Activated CD4-positive, alpha-beta T cell treated with anti-CD3 and anti-CD28 coated beads for 4 hours (primary cell): Measurements from ENCODE around the gene RAB30.

ENCODE experiments used
- DNase-seq, 2 donors: peaks; one replicate each; pipeline ENCODE4 v3.0.0-alpha.2; 2020

The RAB30 gene

DNA sequence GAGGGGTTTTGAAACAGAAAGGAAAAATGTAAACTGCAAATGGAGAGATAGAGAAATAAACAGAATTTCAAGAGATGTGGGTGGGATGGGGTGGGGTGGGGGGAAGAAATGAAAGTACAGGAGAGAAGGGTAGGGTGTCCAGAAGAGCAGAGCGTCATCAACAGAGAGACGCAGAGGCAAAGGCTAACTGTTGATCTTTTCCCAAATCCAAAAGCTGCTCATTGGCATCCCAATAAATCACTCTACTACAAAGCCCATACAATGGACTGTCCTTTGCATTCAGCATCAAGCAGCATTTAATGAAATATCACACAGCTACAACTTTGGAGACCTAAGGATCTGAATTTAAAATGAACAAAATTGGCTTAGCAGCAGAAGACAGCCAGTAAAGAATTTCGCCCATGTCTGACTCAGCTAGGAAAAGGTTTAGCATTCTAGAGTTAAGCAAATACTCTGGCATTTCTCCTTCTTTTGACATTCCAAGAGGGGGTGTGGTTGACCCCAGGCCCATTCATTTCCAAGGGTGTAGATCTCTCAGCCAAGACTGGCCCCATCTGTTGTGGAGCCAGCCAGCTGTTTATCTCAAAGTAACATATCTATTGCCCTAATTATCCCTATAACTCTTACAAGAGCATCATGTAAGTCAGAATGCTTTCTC, 1.5 kb downstream of the RAB30 start:
- DNase-seq = no peak

DNA sequence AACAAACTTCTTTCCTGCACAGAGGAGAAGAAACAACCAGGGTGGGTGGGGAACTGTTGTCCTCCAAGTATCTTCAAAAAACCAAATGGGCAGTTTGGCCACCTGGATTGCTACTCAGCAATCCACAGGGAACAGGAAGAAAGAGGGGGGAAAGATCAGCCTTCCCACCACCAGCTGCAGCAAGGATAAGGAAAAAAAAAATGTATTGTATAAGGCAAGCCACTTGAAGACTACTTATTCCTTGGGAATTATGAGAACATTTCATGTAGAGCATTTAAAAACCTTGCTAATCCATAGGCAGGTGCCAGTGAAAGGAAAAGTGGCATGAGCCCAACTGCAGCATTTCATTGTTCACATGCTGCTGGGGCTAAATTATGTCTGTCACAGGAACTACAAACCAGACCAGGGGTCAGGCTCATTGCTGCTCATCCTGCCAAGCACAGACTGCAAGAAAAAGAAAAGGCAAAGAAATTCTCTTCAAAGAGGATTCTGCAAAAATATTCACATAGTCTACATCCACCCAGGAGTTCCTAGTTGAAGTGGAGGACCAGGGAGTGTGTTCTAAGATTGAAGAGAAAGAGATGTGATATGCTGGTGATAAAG, 2.2 kb downstream of the RAB30 start:
- DNase-seq = no peak

DNA sequence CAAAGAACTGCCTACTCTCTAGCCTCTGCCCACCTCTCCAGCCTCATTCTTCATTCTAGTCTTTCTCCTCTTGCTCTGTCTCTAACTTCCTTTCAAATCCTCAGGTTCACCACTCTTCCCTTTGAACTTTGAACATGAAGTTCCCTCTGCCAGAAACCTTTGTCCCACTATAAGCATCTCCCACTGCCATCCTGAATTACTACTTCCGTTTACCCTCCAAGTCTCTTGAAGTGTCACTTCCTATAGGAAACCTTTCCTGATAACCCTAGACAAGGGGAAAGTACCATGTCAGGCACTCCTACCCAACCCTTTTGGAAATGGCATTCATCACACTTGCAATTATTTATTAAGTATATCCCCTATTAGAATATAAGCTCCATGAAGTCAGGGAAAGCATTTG, 3.1 kb downstream of the RAB30 start:
- DNase-seq = no peak

DNA sequence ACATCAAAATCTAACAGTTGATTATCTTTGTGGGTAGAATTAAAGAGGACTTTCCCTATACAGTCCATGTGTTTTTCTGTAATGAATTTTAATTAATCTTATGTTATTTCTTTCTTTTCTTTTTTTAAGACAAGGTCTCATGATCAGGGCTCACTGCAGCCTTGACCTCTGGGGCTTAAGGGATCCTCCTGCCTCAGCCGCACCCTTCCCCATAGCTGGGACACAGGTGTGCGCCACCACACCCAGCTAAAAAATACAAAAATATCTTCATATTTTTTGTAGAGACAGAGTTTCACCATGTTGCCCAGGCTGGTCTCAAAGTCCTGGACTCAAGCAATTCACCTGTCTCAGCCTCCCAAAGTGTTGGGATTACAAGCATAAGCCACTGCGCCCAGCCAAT, 7.7 kb downstream of the RAB30 start:
- no peak for DNase-seq

DNA sequence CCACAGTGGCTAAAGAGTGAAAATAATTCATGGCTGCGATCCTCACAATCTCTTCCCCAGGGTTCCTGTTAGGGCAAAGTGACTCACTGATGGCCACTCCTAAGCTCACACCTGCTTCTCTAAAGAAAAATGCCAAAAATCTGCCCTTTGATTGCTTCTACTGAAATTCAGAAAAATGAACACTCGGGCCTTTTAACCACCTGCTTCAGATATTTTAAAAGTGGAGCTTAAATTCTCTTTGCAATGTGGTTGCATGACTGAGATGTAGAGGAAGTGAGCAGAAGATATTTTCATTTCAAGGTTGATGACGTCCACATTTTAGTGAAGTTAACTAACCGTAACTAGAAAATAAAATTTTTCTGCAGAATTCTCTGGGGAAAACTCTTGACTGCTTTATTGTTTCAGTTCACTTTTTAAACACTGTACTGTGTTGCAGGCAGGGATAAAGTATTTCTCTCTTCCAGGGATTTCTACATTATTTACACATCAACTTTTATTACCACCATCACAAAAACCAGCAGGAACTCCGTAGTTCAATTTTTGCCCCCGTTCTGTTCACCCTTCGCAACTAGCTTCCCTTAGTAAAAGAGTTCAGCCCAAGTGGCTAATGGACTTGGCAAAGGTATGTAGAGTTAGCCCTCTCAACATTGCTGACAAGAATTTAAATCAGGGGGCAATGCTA, 8.5 kb downstream of the RAB30 start:
- peak in 1 of 2 donors; percentile 15 for DNase-seq

DNA sequence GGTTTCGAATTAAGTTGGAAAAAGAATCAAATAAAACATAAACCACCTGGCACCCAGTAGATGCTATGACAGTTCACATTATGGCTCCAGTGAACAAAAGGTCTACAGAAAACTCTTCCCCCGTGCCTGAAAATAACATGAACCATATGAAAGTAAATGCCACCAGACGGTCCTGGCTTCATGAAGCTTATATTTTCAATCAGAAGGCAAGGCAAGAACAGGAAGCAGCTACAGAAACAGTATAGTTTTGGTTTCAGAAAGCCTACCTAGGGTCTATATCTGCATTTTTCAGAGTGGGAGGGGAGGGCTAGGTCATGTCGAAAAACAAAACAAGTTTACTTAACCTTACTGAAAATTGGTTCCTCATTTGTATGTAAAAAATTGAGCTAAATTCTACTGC, 9.8 kb downstream of the RAB30 start:
- DNase-seq = no peak

DNA sequence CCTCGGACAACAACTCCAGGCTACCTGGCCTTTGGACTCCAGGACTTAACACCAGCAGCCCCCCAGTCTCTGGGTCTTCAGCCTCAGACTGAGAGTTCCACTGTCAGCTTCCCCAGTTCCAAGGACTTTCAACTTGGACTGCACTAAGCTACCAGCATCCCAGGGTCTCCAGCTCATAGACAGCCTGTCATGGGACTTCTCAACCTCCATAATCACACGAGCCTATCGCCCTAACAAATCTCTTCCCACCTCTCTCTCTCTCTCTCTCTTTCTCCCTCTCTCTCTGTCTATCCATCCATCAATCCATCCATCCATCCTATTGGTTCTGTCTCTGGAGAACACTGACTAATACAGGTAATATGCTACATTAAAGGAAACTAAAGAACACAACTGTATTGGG, 10.7 kb downstream of the RAB30 start:
- DNase-seq = no peak

DNA sequence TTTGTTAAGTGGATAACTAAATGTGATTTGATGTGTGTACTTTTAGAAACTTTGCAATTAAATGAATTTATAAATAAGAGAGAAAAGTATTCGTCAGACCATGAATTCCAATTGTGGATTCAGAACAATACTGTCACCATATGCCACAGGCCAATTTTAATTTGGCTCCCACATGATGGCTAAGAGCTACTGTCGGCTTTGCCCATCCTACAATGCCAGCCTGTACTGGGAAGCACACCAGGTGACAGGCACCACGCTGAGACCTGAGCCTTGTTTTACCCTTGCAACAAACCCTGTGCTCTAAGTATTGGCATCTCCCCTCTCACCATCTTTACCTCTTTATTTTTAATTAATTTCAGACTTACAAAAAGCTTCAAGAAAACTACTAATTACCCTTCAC, 14.0 kb downstream of the RAB30 start:
- DNase-seq = no peak

DNA sequence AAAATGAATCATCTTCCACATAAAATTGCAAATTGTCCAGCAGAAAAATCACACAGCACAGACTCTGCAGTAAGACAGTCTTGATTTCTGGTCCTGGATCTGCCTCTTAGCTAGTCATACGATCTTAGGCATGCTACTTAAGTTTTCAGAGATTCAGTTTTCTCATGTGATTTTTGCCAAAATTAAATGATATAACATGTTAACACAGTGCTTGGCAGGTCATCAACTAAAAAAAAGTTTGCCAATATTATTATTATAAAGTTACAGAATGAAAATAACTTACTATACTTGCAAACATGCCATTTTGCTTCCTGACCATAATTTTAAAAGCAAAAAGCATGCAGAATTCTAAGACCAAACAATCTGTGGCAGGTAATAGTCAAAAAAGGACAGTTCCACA, 15.1 kb downstream of the RAB30 start:
- no peak for DNase-seq

DNA sequence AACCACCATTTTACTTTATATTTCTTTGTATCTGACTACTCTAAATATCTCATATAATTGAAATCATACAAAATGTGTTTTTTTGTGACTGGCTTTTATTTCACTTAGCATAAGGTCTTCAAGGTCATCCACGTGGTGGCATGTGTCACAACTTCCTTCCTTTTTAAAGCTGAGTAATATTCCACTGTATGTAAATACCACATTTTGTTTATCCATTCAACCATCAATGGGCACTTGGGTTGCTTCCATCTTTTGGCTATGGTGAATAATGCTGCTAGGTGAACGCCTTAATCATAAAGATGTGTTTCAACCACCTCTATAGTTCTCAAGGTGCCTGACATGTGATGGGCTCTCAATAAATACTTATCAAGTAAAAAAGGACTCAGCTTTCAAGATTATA, 15.5 kb downstream of the RAB30 start:
- DNase-seq = no peak

DNA sequence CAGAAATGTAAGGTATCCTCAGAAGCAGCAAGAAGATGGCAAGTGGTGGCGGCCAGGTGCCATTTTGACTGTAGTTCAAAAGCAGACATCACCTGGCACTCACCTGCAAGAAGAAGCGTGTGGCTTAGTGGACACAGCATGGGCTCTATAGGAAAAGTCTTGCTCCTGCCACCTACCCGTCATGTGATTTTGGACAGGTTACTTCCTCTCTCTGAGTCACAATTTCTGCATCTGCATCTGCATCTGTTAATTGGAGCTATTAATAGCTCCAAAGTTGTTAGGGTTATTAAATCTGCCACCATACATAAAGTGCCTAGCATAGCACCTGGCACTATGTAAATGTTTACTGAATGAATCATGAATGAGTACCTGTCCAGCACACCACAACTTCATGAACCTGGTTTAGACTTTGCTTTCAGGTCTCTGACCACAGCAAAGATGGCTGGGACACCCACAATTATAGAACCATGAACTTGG, 16.8 kb downstream of the RAB30 start:
- no peak for DNase-seq

DNA sequence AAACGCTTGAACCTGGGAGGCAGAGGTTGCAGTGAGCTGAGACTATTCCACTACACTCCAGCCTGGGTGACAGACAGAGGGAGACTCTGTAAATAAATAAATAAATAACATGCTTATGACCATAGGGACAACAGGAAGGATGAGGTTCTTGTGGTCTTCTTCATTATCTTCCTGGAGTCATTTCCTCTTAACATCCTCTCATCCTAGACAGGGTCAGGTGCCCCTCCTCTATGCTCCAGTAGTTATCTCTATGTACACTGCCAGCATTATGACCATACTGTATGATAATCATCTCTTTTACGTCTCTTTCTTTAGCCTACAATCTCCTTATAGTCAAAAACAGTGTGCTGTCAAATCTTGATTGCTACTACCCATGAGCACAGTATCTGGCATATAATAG, 17.7 kb downstream of the RAB30 start:
- no peak for DNase-seq

DNA sequence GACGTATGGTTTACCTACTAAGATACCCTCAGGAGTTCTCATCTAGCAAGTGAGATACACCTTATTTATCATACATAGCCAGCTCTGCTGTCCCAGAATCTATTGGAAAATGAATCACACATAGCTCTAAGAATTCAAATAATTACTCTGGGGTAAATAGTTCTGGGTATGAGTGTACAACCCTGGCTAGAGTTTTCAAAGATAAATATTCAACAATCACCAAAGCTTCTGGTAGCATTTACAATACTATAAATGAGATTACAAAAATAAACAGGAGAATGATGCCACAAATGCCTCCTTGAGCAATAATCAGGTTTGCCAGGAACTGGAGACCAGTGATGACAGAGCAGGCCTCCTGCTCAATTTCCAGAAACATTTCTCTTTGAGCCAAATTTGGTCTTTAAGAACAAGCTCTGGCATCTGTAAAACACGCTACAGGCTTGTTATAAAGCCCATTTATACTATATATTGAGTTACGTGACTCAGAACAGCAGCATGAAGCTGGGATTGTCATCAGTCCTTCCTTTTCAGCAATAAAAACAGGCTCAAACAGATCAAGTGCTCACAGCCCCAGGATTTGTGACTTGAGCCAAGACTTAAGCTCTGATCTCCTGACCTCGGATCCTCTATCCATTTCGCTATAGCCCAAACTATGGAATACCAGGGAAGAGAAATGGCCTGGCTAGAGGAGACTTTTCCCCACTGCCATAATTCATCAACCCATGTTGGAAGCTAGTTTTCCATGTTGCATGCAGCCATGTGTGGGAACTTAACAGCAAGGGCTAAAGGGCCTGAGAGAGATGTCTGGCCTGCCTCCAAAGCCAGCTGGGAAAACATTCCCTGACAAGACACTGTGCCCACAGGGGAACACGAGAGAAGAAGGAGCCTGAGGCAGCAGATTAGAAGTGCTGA, 19.7 kb downstream of the RAB30 start:
- no peak for DNase-seq

DNA sequence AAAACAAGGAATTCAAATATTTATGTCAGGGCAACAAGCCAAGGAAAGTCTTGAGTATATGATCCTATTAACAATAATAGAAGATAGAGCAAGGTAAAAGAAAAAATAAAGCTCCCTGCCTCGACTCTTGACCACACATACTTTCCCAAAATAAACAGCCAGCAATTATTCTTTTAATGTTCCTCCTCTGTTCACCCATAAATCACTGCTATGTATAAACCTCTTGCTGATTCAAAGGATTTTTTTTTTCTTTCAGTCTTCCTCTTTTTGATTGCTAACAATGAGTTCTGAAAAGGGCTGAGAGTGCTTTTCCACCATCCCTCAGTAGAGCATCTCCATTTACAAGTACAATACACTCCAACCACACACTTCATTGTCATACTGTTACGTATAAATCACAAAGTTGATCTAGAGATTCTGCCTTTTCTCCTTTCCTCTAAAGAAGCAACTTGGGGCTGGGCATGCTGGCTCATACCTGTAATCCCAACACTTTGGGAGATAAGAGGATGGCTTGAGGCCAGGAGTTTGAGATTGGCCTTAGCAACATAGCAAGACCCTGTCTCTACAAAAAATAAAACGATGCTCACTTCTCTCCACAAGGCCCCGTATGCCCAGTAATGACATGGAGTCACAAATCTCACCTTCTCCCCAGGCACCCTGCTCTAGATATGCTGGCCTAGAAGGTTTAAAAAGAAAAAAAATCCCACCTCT, 24.0 kb downstream of the RAB30 start:
- DNase-seq = no peak

DNA sequence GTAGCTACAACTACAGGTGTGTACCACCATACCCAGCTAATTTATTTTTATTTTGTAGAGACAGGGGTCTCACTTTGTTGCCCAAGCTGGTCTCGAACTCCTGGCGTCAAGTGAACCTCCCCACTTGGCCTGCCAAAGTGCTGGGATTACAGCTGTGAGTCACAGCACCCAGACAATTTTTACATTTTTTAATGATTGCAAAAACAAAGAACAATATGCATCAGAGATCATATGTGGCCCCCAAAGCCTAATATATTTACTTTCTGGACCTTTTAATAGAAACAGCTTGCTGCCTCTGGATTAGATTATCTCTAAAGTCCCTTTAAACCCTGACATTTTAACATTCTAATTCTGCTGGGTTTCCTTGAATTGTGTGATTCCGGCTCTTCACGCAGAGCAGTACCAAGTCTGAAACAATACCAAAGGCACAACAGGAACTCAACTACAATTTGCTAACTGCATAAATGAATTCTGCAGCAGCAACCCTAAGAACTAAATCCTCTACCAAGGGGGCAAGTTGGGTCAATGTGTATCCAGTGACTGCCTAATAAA, 25.0 kb downstream of the RAB30 start:
- no peak for DNase-seq

DNA sequence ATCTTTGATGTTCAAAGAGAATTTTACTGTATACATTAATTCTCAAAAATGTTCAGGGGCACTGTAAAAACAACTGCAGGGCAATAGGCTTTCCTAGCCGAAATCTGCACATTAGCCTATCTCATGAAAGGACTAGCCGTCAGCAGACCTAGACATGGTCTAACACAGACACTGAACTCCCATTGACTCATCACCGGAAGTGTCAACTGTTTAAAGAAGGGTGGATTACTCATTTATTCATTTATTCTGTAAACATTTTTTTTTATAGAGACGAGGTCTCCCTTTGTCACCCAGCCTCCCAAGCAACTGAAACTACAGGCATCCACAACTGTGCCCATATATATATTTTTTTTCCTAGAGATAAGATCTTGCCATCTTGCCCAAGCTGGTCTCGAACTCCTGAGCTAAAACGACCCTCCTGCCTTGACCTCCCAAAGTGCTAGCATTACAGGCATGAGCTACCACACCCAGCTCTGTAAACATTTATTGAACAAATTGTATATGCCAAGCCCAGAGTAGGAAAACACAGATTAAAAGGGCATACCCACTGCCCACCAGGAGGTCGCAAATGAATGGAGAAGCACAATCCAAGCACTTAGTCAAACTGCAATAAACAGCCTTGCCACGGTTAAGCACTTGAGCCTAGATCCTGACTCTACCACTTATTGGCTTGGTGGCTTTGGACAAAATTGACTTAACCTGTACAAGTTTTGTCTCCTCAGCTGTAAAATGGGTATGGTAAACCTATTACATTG, 26.6 kb downstream of the RAB30 start:
- DNase-seq = peak; percentile 16 to 26

DNA sequence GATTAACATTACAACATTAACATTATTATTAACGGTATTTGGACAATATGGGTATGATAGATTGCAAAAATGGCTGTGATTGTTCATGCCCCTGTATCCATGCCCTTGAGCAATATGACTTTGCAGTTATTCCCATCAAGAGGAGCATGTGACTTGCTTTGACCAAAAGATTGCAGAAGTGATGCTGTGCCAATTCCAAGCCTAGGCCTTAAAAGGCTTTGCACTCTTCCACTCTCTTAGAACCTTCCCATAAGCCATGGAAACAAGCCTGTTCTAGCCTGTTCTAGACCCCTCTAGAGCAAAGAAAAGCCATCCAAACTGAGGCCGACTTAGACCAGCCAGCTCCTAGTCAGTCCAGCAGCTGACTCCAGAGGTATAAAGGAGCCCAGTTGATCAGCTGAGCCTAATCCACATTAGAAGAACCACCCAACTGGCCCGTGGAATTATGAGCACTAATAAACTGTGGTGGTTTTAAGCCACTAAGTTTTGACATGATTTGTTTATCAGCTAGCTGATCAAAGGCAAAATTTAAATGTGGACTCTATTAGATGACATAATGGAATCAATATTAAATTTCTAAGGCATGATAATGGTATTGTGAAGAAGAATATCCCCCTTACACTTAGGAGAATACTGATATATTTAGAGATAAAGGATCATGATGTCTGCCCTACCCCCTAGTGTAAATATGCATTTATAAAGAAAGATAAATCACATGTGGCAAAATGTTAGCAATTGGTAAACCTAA, 28.6 kb downstream of the RAB30 start:
- DNase-seq = no peak

DNA sequence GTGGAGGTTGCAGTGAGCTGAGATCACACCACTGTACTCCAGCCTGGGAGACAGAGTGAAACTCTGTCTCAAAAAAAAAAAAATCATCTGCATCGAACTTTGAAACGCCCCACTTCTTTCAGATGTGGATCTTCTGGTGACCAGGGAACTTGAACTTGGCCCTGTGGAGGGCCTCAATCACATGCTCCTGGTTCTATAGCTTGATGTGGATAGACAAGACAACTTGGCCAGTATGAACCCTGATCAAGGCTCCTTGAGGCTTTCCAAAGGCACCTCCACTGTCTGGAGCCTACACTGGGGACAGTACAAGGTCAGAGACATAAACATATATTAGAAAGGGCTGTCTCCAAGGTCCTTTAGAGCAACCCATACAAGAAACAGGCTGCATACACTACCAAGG, 30.6 kb downstream of the RAB30 start:
- DNase-seq = no peak

DNA sequence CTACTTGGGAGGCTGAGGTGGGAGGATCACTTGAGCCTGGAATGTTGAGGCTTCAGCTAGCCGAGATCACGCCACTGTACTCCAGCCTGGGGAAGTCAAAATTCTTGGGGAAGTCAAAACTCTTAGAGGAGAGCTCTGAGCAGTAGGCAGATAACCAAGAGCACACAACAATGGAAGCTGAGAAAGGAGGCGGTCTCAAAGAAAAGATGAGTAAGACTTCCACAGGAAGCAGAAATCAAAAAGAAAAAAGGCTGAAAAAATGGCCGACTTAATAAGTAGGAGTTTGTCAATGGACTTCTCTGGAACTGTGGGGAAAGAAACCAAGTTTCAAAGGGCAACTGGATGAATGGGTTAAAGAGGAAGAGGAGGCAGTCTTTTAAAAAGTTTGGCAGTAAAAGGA, 32.1 kb downstream of the RAB30 start:
- DNase-seq = no peak

DNA sequence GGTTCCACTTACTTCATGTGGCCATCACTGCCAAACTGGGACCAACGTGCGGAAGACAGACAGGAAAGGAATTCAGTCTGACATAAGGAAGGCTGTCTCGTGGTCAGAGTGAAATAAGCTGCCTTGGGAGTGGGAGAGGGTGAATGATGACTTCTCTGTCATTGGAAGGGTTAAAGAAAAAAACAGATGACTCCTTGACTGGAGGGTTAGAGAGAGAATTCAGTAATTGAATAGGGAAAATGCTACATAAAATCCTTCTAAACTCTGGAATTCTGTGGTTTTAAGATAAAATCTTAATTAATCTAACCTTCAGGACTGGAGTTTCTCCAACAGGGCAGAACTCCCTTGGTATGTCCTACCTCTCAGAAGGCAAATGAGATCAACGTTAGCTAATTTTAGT, 33.8 kb downstream of the RAB30 start:
- no peak for DNase-seq

DNA sequence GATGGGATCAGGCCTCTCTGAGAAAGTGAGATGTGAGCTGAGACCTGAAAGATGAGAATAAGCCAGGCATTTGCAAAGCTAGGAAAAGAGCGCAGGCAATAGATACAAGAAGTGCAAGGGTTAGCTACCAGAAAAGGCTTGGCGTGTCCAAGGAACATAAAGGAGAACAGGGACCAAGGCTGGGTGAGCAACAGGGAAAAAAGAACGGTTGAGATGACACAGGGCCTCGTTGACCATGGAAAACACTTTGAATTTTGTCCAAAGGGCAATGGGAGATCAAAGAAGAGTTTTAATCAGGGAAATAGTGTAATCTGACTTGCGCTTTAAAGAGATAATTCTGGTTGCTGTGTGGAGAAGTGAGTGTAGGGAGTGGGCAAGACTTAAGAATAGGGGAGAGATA, 35.0 kb downstream of the RAB30 start:
- DNase-seq = no peak
